NCI-H2196 treated with DMSO at 0.1 percent for 48 hours (cell line): ENCODE data around the gene CRTAP.
"Not testable (repeated sequence)": the region's sequence is repeated elsewhere in the genome, so short reads cannot be mapped to it uniquely, and the experiment has no call there.

ENCODE experiments used
- DNase-seq: peaks from one replicate; lab custom pipeline; 2025; ENCODE audit not compliant: unreplicated experiment; lab: John Stamatoyannopoulos, UW

The CRTAP gene

GRCh38 chr3:33113772-33114621, at the start of gene CRTAP:
TSS of gene CRTAP (plus strand) at chr3:33114014. CDS start at chr3:33114078, 64 bp downstream.
- DNase-seq = peak; percentile 27

- DNase-seq = no peak
Observed at GRCh38 chr3:33064929-33065328, 48.9 kb upstream of the CRTAP start.

- DNase-seq = no peak
Observed at GRCh38 chr3:33067484-33067883, 46.3 kb upstream of the CRTAP start.

GRCh38 chr3:33069862-33070261, 44.0 kb upstream of the CRTAP start:
- DNase-seq = not testable (repeated sequence)

GRCh38 chr3:33071181-33071580, 42.6 kb upstream of the CRTAP start:
- no peak for DNase-seq

GRCh38 chr3:33071946-33072345, 41.9 kb upstream of the CRTAP start:
- no peak for DNase-seq

- DNase-seq = no peak
Observed at GRCh38 chr3:33074217-33075067, 39.4 kb upstream of the CRTAP start.

GRCh38 chr3:33075995-33076394, 37.8 kb upstream of the CRTAP start:
- DNase-seq = no peak

GRCh38 chr3:33076952-33077351, 36.9 kb upstream of the CRTAP start:
- no peak for DNase-seq

- DNase-seq = no peak
Observed at GRCh38 chr3:33077976-33078375, 35.8 kb upstream of the CRTAP start.

- not testable (repeated sequence) for DNase-seq
Observed at GRCh38 chr3:33079813-33080212, 34.0 kb upstream of the CRTAP start.

- no peak for DNase-seq
Observed at GRCh38 chr3:33081812-33082211, 32.0 kb upstream of the CRTAP start.

- DNase-seq = no peak
Observed at GRCh38 chr3:33083958-33084357, 29.9 kb upstream of the CRTAP start.

GRCh38 chr3:33088691-33089090, 25.1 kb upstream of the CRTAP start:
- no peak for DNase-seq

- DNase-seq = no peak
Observed at GRCh38 chr3:33089515-33089914, 24.3 kb upstream of the CRTAP start.

GRCh38 chr3:33091746-33092145, 22.1 kb upstream of the CRTAP start:
- DNase-seq = no peak

- DNase-seq = no peak
Observed at GRCh38 chr3:33092496-33093254, 21.1 kb upstream of the CRTAP start.

GRCh38 chr3:33093847-33094246, 20.0 kb upstream of the CRTAP start:
- no peak for DNase-seq

GRCh38 chr3:33095436-33095835, 18.4 kb upstream of the CRTAP start:
- no peak for DNase-seq

- no peak for DNase-seq
Observed at GRCh38 chr3:33096093-33096868, 17.5 kb upstream of the CRTAP start.
